H1 (cell line): ENCODE measurements around the gene MYO16.

ENCODE experiments used
- ATF3 ChIP-seq: IDR thresholded peaks from 2 replicates; pipeline ENCODE4 v1.6.1; 2011; ENCODE audit warnings: low read depth, mild to moderate bottlenecking, low read length; ENCODE audit not compliant: insufficient read depth
- EGR1 ChIP-seq: IDR thresholded peaks from 2 replicates; pipeline ENCODE4 v1.6.1; 2011; ENCODE audit warnings: low read depth, low read length, borderline replicate concordance
- POLR2A ChIP-seq, 2 experiments: IDR thresholded peaks; 1 replicate in 1 of 2; 2 replicates in 1 of 2; pipeline ENCODE4 v1.6.1; 2011; ENCODE audit warnings: low read depth in 2 of 2, low read length in 2 of 2, mild to moderate bottlenecking in 2 of 2; ENCODE audit errors: control extremely low read depth in 1 of 2
- RNF2 ChIP-seq: fragments of 200-900, 300-1000 bp; sonication (generic); IDR thresholded peaks from 2 replicates; pipeline ENCODE4 v1.7.1; 2016; ENCODE audit warnings: borderline replicate concordance, low read depth, mild to moderate bottlenecking, antibody characterized with exemption, low read length; ENCODE audit not compliant: poor library complexity, severe bottlenecking; ENCODE audit errors: missing control alignments
- SP1 ChIP-seq: IDR thresholded peaks from 2 replicates; pipeline ENCODE4 v1.6.1; 2011; ENCODE audit warnings: low read depth, low read length
- TCF12 ChIP-seq: IDR thresholded peaks from 2 replicates; pipeline ENCODE4 v1.6.1; 2011; ENCODE audit warnings: low read depth, mild to moderate bottlenecking, low read length
- TF ChIP-seq, protein P1 (sequence below), 3 experiments: IDR thresholded peaks; 1 replicate in 2 of 3; 2 replicates in 1 of 3; pipeline versions ENCODE4 v1.5.1 to v1.6.1; 2011; ENCODE audit warnings: low read length in 3 of 3, mild to moderate bottlenecking in 3 of 3, inconsistent platforms in 2 of 3, low read depth in 1 of 3, moderate library complexity in 1 of 3; ENCODE audit not compliant: insufficient read depth in 1 of 3; ENCODE audit errors: control extremely low read depth in 1 of 3

DNA sequence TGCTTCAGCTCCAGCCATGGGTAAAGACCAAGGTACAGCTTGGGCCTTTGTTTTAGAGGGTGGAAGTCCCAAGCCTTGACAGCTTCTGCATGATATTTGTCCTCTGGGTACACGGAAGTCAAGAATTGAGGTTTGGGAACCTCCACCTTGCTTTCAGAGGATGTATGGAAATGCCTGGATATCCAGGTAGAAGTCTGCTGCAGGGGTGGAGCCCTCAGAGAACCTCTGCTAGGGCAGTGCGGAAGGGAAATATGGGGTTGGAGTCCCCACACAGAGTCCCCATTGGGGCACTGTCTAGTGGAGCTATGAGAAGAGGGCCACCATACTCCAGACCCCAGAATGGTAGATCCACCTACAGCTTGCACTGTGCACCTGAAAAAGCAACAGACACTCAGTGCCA, 23.0 kb upstream of the MYO16 start:
- TF ChIP-seq TCF12 (no peak), SP1 (no peak), ATF3 (no peak), EGR1 (no peak), RNF2 (no peak), POLR2A (IDR thresholded peaks at IDR 0.05; ENCODE audit: control extremely low read depth in 1 of 2, low read depth in 2 of 2, low read length in 2 of 2) (no peak)
- TF ChIP-seq, protein P1, sequence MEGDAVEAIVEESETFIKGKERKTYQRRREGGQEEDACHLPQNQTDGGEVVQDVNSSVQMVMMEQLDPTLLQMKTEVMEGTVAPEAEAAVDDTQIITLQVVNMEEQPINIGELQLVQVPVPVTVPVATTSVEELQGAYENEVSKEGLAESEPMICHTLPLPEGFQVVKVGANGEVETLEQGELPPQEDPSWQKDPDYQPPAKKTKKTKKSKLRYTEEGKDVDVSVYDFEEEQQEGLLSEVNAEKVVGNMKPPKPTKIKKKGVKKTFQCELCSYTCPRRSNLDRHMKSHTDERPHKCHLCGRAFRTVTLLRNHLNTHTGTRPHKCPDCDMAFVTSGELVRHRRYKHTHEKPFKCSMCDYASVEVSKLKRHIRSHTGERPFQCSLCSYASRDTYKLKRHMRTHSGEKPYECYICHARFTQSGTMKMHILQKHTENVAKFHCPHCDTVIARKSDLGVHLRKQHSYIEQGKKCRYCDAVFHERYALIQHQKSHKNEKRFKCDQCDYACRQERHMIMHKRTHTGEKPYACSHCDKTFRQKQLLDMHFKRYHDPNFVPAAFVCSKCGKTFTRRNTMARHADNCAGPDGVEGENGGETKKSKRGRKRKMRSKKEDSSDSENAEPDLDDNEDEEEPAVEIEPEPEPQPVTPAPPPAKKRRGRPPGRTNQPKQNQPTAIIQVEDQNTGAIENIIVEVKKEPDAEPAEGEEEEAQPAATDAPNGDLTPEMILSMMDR (IDR thresholded peaks at IDR 0.05; ENCODE audit: control extremely low read depth in 1 of 3, insufficient read depth in 1 of 3, low read depth in 1 of 3, low read length in 3 of 3): no peak
